ENCODE results near the gene SLC5A6.

SLC5A6 gene

GRCh38 chr2:27211943-27212625 is at the start of gene SLC5A6, which contains the start of gene ATRAID:
SLC5A6 (minus strand) TSS chr2:27212268; CDS start chr2:27207650, 4,618 bp downstream.
ATRAID (plus strand) TSS chr2:27212041; CDS start chr2:27212369, 328 bp downstream.
- DNase-seq = peak; percentile 72

- no peak for DNase-seq
These were observed 49.3 kb upstream of the SLC5A6 start for GRCh38 chr2:27261241-27261925.

GRCh38 chr2:27258051-27258450 is 46.0 kb upstream of the SLC5A6 start:
- DNase-seq = no peak

GRCh38 chr2:27256855-27257454 is 44.9 kb upstream of the SLC5A6 start:
- no peak for DNase-seq

- no peak for DNase-seq
These were observed 43.6 kb upstream of the SLC5A6 start for GRCh38 chr2:27255660-27256059.

- no peak for DNase-seq
These were observed 43.1 kb upstream of the SLC5A6 start for GRCh38 chr2:27255187-27255586.

GRCh38 chr2:27251766-27252165 is 39.7 kb upstream of the SLC5A6 start:
- no peak for DNase-seq

GRCh38 chr2:27250652-27251379 is 38.7 kb upstream of the SLC5A6 start:
- DNase-seq = no peak

- peak; percentile 31 for DNase-seq
These were observed 38.0 kb upstream of the SLC5A6 start for GRCh38 chr2:27249891-27250651.

GRCh38 chr2:27249159-27249890 is 37.3 kb upstream of the SLC5A6 start:
- DNase-seq = no peak

GRCh38 chr2:27247893-27248292 is 35.8 kb upstream of the SLC5A6 start:
- DNase-seq = no peak

- no peak for DNase-seq
These were observed 33.6 kb upstream of the SLC5A6 start for GRCh38 chr2:27245626-27246025.

- no peak for DNase-seq
These were observed 33.0 kb upstream of the SLC5A6 start for GRCh38 chr2:27245116-27245515.

GRCh38 chr2:27243391-27244130 is 31.5 kb upstream of the SLC5A6 start:
- DNase-seq = no peak

- no peak for DNase-seq
These were observed 30.5 kb upstream of the SLC5A6 start for GRCh38 chr2:27242614-27242951.

- DNase-seq = no peak
These were observed 29.9 kb upstream of the SLC5A6 start for GRCh38 chr2:27241761-27242613.

- DNase-seq = no peak
These were observed 28.3 kb upstream of the SLC5A6 start for GRCh38 chr2:27240406-27240805.

GRCh38 chr2:27238976-27239375 is 26.9 kb upstream of the SLC5A6 start:
- DNase-seq = no peak

- DNase-seq = no peak
These were observed 25.4 kb upstream of the SLC5A6 start for GRCh38 chr2:27237341-27237945.

GRCh38 chr2:27236626-27237025 is 24.6 kb upstream of the SLC5A6 start:
- no peak for DNase-seq
